OCI-LY7 (cell line): ENCODE measurements around the gene LPP.

Experiments used
- EZH2phosphoT487 ChIP-seq: fragments of 200-600 bp; sonication (generic); IDR thresholded peaks from 2 replicates; pipeline ENCODE4 v1.6.1; 2018; ENCODE audit warnings: low read depth, borderline replicate concordance, mild to moderate bottlenecking, mixed run types, antibody characterized with exemption, low read length, moderate library complexity, mixed read lengths
- TF ChIP-seq, protein P1 (sequence below): fragments of 200-600 bp; sonication (generic); conservative IDR thresholded peaks from 2 replicates; pipeline ENCODE4 v1.5.1; 2014; ENCODE audit warnings: mild to moderate bottlenecking, antibody characterized with exemption, low read length, moderate library complexity, mixed read lengths

- no peak for TF ChIP-seq EZH2phosphoT487
- TF ChIP-seq, protein P1, sequence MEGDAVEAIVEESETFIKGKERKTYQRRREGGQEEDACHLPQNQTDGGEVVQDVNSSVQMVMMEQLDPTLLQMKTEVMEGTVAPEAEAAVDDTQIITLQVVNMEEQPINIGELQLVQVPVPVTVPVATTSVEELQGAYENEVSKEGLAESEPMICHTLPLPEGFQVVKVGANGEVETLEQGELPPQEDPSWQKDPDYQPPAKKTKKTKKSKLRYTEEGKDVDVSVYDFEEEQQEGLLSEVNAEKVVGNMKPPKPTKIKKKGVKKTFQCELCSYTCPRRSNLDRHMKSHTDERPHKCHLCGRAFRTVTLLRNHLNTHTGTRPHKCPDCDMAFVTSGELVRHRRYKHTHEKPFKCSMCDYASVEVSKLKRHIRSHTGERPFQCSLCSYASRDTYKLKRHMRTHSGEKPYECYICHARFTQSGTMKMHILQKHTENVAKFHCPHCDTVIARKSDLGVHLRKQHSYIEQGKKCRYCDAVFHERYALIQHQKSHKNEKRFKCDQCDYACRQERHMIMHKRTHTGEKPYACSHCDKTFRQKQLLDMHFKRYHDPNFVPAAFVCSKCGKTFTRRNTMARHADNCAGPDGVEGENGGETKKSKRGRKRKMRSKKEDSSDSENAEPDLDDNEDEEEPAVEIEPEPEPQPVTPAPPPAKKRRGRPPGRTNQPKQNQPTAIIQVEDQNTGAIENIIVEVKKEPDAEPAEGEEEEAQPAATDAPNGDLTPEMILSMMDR: no peak
Measured at GRCh38 chr3:188581365-188581764, 427.4 kb downstream of the LPP start.
